ENCODE results near the gene RRAS.

DNA sequence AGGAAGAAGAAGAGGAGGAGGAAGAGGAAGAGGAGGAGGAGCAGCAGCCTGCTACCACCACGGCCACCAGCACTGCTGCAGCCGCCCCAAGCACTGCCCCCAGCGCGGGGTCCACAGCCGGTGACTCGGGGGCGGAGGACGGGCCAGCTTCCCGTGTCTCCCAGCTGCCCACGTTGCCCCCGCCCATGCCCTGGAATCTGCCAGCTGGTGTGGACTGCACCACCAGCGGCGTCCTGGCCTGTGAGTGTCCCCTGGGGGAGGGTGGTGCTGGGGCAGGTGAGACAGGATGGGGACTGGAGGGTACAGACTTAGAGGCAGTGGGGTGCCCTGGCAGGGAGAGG is 13.5 kb upstream of the RRAS start:
- TF ChIP-seq POLR2A (IDR thresholded peaks at IDR 0.05): no peak
- TF ChIP-seq, protein P1, sequence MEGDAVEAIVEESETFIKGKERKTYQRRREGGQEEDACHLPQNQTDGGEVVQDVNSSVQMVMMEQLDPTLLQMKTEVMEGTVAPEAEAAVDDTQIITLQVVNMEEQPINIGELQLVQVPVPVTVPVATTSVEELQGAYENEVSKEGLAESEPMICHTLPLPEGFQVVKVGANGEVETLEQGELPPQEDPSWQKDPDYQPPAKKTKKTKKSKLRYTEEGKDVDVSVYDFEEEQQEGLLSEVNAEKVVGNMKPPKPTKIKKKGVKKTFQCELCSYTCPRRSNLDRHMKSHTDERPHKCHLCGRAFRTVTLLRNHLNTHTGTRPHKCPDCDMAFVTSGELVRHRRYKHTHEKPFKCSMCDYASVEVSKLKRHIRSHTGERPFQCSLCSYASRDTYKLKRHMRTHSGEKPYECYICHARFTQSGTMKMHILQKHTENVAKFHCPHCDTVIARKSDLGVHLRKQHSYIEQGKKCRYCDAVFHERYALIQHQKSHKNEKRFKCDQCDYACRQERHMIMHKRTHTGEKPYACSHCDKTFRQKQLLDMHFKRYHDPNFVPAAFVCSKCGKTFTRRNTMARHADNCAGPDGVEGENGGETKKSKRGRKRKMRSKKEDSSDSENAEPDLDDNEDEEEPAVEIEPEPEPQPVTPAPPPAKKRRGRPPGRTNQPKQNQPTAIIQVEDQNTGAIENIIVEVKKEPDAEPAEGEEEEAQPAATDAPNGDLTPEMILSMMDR (IDR thresholded peaks at IDR 0.05 in 4 of 5, conservative IDR thresholded peaks at IDR 0.05 in 1 of 5): no peak
